ENCODE results near the gene PPIL6.
"Not testable (repeated sequence)": the region's sequence is repeated elsewhere in the genome, so short reads cannot be mapped to it uniquely, and the experiment has no call there.

PPIL6 gene

DNA sequence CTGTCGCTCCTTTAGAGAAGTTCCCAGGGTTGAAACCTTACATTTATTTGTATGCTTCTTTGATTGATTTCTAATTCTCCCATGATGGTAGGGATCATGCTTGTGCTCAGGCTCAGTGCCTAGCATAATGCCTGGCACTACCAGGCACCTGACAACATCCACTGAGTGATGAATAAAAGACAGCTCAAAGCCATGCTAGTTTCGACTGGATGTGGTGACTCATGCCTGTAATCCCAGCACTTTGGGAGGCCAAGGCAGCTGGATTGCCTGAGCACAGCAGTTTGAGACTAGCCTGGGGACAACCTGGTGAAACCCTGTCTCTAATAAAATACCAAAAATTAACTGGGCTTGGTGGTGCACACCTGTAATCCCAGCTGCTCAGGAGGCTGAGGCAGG is 46.5 kb downstream of the PPIL6 start:
- no peak for DNase-seq (ENCODE audit: low spot score)

- DNase-seq (ENCODE audit: low spot score), result no peak
Measured at GRCh38 chr6:109393157-109393885, 47.1 kb downstream of the PPIL6 start.

DNA sequence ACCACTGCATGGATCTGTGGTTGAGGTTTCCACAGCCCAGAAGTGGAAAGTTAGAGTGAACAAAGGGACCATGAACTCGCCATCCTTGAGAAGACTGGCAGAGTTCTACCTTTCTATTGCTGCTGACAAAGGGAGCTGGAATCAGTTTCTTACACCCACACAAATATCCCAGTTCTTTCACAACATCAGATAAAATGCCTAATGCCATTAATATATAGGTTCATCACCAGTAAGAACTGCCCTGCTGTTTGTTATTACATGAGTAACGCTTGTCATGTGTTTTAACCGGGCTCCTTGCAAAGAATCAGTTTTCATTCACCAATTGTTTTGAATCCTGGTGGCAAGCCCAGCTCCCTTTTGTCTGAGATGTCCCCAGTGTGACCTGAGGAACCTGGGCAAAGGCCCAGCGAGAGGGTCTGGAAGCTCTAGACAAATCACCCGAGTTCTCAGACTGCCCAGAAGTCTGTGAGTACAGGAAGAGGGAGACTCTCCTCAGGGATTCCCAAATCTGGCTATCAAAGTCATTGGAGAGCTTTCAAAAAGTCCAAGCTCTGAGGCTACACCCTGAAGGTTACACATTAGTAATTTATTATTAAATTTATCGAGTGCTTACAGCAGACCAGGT is 50.7 kb downstream of the PPIL6 start:
- DNase-seq (ENCODE audit: low spot score), result no peak

- no peak for DNase-seq (ENCODE audit: low spot score)
Measured at GRCh38 chr6:109388265-109388664, 52.2 kb downstream of the PPIL6 start.

DNA sequence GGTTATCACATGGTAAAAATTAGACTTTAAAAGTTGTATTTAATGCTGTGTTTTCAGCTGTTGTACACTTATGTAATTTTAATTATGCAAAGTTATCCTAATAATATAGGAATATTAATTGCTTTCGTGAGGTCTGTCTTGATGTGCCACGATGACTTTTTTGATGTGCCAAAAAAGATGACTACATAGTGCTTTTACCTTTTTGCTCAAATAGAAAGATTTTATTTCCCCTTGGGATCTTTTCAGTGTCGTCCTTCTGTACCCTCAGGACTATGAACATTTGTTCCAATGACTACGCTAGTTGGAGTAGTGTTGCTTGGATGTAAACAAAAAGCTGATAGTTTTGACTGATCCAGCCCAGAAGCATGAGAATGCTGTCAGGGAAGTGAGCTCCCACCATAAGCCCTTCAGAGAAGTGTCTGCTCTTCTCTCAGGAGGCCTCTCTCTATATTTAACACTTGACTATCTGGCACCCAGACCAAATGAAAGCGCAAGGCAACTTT is 56.9 kb downstream of the PPIL6 start:
- DNase-seq (ENCODE audit: low spot score), result no peak

GRCh38 chr6:109382576-109383437 is 57.6 kb downstream of the PPIL6 start:
- peak; percentile 86 for DNase-seq (ENCODE audit: low spot score)

- peak; percentile 96 for DNase-seq (ENCODE audit: low spot score)
Measured at GRCh38 chr6:109381747-109382575, 58.5 kb downstream of the PPIL6 start, which contains the start of gene CD164. Gene CD164, minus strand, starts transcription at chr6:109382467. Its CDS starts 89 bp downstream, at chr6:109382378.

GRCh38 chr6:109381061-109381746 is 59.2 kb downstream of the PPIL6 start:
- DNase-seq (ENCODE audit: low spot score), result peak; percentile 24

DNA sequence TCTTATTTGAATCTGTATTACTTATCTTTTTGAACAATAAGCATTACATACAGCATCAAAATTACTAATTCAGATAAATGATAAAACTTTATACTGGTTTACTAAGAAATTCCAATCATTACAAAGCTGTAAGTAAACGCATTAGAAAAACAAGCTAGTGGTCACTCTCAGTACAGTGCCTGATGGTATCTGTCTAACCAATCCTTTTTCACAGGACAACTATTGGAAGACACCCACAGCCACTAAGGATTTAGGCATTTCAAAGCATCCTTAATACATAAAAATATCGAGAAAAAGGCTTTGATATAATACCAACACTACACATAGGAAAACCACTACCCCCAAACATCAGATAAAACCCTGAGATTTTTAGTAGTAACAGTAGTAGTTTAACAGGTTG is 60.7 kb downstream of the PPIL6 start:
- DNase-seq (ENCODE audit: low spot score), result no peak

DNA sequence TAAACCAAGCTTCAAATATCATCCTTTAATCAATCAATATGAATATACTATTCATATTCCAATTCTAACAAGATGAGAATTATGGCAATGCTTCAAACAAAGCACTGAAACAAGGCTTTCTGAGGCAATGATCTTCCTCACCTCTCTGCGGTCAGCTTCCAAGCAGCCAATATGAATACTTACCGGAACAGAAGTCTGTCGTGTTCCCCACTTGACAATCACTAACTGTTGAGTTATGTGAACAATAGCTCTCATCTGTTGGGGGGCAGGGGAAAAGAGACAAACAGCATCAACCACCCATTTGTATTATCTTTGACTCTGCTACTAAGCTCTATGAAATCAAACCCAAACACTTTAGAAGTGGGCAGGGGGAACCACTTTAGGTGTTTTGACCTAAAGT is 62.7 kb downstream of the PPIL6 start:
- no peak for DNase-seq (ENCODE audit: low spot score)

DNA sequence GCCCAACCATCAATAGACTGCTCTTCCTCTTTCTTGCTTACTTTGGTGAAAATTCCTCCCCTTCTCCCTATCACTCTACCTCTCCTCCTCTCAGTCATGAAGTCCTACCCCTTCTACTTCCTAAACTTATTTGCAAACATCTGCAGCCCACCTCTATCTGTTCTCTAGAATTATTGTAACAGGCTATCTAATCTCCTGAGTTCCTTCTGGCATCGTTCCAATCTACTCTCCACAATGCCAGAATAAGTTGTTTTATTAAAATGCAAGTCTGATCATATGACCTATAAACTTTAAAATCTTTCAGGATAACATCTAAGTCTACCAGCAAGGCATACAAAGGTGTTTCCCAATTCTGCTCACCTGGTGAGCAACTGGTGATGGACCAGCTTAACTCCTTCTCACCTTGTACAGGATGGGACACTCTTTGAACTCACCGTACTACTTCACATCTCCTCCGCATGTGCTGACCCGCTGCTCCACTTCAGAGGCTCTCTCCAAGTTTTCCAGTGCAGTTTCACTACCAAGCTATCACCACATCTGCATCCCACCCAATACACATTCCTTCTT is 66.0 kb downstream of the PPIL6 start:
- DNase-seq (ENCODE audit: low spot score), result no peak

DNA sequence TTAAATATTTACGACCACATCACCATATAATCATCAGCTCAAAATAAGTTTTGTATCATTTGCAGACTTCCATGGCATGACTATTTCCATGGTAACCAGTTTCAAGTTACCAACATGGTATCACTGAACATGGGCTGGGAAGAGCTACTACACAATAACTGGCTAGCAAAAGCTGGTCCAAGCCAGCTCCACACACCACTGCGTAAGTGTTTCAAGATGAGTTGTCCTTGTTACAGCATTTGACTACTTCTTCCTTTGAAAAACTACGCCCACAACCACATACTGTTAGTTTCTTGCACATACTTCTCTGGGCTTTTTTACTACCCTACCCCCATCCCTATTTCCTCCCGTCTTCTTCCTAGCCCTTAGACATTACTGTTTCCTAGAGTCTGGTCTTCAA is 66.7 kb downstream of the PPIL6 start:
- DNase-seq (ENCODE audit: low spot score), result no peak

DNA sequence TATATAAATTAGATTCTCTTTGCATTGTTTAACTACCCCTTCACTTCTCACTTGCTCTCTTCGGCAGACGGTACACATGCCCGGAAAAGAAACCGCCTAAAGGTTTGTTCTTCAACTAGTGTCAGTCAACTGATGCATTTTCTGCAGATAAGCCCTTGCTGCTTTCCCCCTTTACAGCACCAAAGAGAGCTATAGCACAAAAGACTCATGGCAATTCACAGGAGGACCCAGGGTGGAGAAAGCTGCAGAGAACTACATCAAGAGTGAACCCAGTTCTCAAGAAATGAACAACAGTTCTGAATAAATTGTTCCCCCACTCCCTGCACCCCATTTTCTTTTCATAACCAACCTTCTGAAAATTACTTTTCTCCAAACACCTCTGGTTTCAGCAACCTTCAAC is 67.1 kb downstream of the PPIL6 start:
- no peak for DNase-seq (ENCODE audit: low spot score)

DNA sequence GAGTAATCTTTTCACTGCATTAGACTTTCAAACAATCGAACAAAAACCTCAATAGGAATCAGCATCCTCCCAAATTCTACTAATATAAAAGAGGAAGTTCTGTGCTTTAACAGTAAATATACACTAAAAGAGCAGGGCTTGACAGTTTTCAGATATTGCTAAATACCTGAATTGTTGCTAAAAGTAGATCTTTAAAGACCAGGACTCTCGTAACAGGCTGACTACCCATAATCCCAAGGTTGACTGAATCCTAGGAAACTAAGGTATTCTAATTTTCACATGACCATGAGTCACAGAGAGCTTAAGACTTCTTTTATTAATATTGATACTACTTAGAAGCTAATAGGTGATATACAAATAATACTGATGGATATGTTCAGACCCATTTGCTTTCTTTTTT is 68.3 kb downstream of the PPIL6 start:
- no peak for DNase-seq (ENCODE audit: low spot score)

- no peak for DNase-seq (ENCODE audit: low spot score)
Measured at GRCh38 chr6:109370792-109371191, 69.6 kb downstream of the PPIL6 start.

DNA sequence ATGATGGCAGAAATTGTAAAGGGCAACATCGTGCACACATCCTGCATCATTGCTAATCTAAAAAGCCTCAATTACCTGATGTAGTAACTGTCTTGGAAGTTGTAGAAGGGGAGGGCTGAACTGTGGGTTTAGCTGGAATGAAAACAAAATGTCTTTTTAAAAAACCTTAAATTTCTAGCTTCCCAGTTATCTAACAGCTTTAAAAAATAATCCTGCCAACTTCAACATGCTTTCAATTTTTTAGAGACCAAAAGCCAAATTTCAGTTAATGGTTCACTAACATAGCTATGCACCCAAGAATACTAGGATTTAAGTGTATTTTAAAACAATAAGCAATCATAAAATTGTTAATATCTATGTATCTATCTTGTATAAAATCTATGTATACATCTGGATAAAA is 70.1 kb downstream of the PPIL6 start:
- no peak for DNase-seq (ENCODE audit: low spot score)

DNA sequence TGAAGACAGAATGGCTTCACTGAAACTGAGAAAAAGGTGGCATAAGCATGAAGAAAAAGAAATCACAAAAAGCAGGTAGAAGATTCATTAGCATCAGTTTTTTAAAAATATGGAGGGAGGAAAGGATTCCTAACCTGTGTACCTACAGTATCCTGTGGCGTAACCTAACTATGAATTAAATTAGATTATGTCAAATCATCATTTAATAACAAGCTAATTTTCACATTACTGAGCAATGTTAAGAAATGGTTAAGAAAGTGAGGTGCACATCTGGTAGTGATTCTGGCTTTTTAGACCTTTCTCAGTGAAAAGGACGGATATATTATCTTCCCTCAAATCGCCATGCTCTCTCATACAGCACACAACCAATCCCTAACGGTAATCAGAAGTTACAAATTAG is 70.7 kb downstream of the PPIL6 start:
- no peak for DNase-seq (ENCODE audit: low spot score)

DNA sequence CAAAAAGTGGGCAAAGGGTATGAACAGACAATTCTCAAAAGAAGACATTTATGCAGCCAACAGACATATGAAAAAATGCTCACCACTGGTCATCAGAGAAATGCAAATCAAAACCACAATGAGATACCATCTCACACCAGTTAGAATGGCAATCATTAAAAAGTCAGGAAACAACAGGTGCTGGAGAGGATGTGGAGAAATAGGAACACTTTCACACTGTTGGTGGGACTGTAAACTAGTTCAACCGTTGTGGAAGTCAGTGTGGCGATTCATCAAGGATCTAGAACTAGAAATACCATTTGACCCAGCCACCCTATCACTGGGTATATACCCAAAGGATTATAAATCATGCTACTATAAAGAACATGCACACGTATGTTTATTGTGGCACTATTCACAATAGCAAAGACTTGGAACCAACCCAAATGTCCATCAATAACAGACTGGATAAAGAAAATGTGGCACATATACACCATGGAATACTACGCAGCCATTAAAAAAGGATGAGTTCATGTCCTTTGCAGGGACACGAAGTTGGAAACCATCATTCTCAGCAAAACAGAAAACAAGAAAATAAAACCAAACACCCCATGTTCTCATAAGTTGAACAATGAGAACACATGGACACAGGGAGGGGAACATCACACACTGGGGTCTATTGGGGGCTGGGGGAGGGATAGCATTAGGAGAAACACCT is 75.9 kb downstream of the PPIL6 start:
- DNase-seq (ENCODE audit: low spot score), result not testable (repeated sequence)

DNA sequence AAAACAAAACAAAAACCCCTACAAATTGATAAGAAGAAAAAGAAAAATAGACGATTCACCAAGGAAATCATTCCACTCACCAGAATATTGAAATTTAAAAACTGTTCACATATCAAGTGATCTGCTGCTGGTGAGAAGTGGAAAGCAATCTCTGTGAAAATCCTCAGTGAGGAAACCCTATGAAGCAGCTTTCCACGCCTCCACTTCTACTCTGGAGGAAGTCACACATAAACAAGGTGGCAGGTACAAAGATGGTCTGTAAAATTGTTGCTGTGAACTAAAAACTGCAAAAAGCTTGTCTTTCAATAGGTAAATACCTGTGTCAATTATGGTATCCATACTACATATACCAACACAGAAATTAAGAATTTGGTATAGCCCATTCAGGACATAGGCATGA is 76.7 kb downstream of the PPIL6 start:
- DNase-seq (ENCODE audit: low spot score), result no peak
